PC-3 (cell line): ENCODE data around the gene FAM156A.
"Not testable (repeated sequence)": the region's sequence is repeated elsewhere in the genome, so short reads cannot be mapped to it uniquely, and the experiment has no call there.

Experiments used
- EZH2 ChIP-seq: fragments of 300-600 bp; sonication (generic); IDR thresholded peaks from one replicate; pipeline ENCODE4 v1.6.1; 2017; ENCODE audit warnings: antibody characterized with exemption, mild to moderate bottlenecking, low read length; ENCODE audit not compliant: unreplicated experiment
- EZH2phosphoT487 ChIP-seq: fragments of 300-600 bp; sonication (generic); IDR thresholded peaks from 2 replicates; pipeline ENCODE4 v1.6.1; 2018; ENCODE audit warnings: mild to moderate bottlenecking, antibody characterized with exemption, low read length, borderline replicate concordance
- TF ChIP-seq, protein P1 (sequence below): fragments of 300-600 bp; sonication (generic); conservative IDR thresholded peaks from 2 replicates; pipeline ENCODE4 v1.5.1; 2017; ENCODE audit warnings: antibody characterized with exemption, low read depth, mild to moderate bottlenecking, low read length

GRCh38 chrX:52909313-52909969, 48.9 kb downstream of the FAM156A start:
- TF ChIP-seq, protein P1, sequence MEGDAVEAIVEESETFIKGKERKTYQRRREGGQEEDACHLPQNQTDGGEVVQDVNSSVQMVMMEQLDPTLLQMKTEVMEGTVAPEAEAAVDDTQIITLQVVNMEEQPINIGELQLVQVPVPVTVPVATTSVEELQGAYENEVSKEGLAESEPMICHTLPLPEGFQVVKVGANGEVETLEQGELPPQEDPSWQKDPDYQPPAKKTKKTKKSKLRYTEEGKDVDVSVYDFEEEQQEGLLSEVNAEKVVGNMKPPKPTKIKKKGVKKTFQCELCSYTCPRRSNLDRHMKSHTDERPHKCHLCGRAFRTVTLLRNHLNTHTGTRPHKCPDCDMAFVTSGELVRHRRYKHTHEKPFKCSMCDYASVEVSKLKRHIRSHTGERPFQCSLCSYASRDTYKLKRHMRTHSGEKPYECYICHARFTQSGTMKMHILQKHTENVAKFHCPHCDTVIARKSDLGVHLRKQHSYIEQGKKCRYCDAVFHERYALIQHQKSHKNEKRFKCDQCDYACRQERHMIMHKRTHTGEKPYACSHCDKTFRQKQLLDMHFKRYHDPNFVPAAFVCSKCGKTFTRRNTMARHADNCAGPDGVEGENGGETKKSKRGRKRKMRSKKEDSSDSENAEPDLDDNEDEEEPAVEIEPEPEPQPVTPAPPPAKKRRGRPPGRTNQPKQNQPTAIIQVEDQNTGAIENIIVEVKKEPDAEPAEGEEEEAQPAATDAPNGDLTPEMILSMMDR, result not testable (repeated sequence)
- TF ChIP-seq EZH2, EZH2phosphoT487: not testable (repeated sequence)
